ENCODE data around the gene KCNQ2. TPM values are rescaled to one million over a fixed set of nuclear protein-coding genes. Genes with fewer than 3 reads are reported as not detected.

KCNQ2 gene
- total and polyA plus RNA-seq, 2 experiments from 2014 or later: 68.5 to 92.4 TPM

DNA sequence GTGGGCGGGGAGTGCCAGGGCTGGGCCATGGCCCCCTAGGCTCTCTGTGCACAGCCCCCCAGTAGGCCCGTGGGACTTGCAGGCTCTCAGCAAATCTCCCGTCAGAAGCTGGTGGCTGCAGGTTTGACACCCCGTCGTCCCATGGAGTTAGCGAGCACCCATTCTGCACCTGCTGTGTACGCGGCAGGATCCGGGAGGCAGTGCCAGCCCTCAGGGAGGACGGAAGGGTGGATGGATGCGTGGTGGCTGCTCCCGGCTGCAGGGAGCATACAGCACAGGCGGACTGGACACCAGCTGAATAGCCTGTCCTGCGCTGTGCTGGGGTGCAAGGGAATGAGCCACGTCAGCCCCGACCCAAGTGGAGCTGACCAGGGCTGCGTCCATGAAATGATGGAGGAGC is 78.9 kb downstream of the KCNQ2 start (continued):
- TF ChIP-seq, protein P1, sequence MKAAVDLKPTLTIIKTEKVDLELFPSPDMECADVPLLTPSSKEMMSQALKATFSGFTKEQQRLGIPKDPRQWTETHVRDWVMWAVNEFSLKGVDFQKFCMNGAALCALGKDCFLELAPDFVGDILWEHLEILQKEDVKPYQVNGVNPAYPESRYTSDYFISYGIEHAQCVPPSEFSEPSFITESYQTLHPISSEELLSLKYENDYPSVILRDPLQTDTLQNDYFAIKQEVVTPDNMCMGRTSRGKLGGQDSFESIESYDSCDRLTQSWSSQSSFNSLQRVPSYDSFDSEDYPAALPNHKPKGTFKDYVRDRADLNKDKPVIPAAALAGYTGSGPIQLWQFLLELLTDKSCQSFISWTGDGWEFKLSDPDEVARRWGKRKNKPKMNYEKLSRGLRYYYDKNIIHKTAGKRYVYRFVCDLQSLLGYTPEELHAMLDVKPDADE (IDR thresholded peaks at IDR 0.05): no peak
- no peak for TF ChIP-seq POLR2AphosphoS5 (IDR thresholded peaks at IDR 0.05; ENCODE audit: low read depth)
- TF ChIP-seq CREB1 (CRISPR knock-in tag; IDR thresholded peaks at IDR 0.05; ENCODE audit: low read depth): no peak
- no peak for TF ChIP-seq ZNF331 (CRISPR knock-in tag; IDR thresholded peaks at IDR 0.05; ENCODE audit: low read depth)
- TF ChIP-seq, protein P2, sequence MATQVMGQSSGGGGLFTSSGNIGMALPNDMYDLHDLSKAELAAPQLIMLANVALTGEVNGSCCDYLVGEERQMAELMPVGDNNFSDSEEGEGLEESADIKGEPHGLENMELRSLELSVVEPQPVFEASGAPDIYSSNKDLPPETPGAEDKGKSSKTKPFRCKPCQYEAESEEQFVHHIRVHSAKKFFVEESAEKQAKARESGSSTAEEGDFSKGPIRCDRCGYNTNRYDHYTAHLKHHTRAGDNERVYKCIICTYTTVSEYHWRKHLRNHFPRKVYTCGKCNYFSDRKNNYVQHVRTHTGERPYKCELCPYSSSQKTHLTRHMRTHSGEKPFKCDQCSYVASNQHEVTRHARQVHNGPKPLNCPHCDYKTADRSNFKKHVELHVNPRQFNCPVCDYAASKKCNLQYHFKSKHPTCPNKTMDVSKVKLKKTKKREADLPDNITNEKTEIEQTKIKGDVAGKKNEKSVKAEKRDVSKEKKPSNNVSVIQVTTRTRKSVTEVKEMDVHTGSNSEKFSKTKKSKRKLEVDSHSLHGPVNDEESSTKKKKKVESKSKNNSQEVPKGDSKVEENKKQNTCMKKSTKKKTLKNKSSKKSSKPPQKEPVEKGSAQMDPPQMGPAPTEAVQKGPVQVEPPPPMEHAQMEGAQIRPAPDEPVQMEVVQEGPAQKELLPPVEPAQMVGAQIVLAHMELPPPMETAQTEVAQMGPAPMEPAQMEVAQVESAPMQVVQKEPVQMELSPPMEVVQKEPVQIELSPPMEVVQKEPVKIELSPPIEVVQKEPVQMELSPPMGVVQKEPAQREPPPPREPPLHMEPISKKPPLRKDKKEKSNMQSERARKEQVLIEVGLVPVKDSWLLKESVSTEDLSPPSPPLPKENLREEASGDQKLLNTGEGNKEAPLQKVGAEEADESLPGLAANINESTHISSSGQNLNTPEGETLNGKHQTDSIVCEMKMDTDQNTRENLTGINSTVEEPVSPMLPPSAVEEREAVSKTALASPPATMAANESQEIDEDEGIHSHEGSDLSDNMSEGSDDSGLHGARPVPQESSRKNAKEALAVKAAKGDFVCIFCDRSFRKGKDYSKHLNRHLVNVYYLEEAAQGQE (IDR thresholded peaks at IDR 0.05; ENCODE audit: unreplicated experiment): no peak
- TF ChIP-seq STAT1 (IDR thresholded peaks at IDR 0.05; ENCODE audit: unreplicated experiment): no peak
- TF ChIP-seq JUNB (IDR thresholded peaks at IDR 0.05; ENCODE audit: unreplicated experiment): no peak
- no peak for TF ChIP-seq ZNF114 (CRISPR knock-in tag; IDR thresholded peaks at IDR 0.05)
- TF ChIP-seq EZH2phosphoT487 (IDR thresholded peaks at IDR 0.05; ENCODE audit: unreplicated experiment): no peak
- TF ChIP-seq, protein P3, sequence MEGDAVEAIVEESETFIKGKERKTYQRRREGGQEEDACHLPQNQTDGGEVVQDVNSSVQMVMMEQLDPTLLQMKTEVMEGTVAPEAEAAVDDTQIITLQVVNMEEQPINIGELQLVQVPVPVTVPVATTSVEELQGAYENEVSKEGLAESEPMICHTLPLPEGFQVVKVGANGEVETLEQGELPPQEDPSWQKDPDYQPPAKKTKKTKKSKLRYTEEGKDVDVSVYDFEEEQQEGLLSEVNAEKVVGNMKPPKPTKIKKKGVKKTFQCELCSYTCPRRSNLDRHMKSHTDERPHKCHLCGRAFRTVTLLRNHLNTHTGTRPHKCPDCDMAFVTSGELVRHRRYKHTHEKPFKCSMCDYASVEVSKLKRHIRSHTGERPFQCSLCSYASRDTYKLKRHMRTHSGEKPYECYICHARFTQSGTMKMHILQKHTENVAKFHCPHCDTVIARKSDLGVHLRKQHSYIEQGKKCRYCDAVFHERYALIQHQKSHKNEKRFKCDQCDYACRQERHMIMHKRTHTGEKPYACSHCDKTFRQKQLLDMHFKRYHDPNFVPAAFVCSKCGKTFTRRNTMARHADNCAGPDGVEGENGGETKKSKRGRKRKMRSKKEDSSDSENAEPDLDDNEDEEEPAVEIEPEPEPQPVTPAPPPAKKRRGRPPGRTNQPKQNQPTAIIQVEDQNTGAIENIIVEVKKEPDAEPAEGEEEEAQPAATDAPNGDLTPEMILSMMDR (conservative IDR thresholded peaks at IDR 0.05; ENCODE audit: low read depth in 2 of 2): no peak
- TF ChIP-seq EZH2 (IDR thresholded peaks at IDR 0.05; ENCODE audit: low read depth, unreplicated experiment): no peak

DNA sequence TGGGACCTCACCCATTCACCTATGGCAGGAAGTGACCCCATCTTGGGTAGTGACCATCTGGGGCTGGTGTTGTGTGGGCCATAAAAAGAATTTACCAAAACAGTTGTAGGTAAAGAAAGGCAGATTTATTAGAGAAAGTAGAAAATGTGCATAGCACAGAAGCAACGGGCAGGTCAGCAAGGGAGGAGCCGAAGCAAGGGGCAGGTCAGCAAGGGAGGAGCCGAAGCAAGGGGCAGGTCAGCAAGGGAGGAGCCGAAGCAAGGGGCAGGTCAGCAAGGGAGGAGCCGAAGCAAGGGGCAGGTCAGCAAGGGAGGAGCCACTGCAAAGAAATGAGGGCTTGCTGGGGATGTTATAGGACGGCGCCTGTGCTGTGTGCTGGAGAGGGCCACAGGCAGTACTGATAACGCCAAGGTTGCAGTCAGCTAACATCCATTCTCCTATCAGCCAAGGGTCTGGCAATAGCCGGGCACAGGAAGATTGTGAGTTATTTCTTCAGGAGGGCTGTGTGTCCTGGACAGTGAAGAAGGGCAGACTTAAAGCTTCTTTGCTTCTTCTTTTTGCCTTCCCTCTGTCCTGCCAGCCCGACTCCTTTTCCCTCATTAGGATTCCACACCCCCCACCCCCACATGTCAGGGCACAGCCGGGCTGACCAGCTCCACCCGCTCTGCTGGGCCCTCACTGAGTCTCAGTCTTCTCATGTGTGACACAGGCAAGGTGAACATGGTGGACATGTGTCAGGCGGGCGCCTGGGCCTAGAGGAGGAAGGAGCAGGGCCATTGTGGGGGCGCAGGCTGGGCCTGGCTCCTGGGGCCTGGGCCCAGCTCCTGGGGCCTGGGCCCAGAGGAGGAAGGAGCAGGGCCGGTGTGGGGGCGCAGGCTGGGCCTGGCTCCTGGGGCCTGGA is 79.7 kb downstream of the KCNQ2 start:
- no peak overlapping the region for H3K4me2 ChIP-seq
- H3K36me3 ChIP-seq (ENCODE audit: insufficient read depth): no peaks in the 10 kb centered on the region; the same call in 1 of the 2 replicates
- Mint-ChIP-seq H3K27me3 (ENCODE audit: insufficient read depth, low read depth, poor library complexity) (peaks cover 16% of the 10 kb centered on the region), H3K4me3 (no peak overlapping the region; the same call in 2 of the 3 replicates), H3K27ac (no peak overlapping the region), H3K9me3 (peaks cover 52% of the 10 kb centered on the region), H3K4me1 (peaks cover 23% of the 10 kb centered on the region), H3K36me3 (ENCODE audit: low read depth) (peaks cover 24% of the 10 kb centered on the region)
- peaks cover 10% of the 10 kb centered on the region for H3F3A ChIP-seq (replicated peaks; ENCODE audit: low read depth)
- H4K20me1 ChIP-seq (replicated peaks; ENCODE audit: insufficient read depth): no peaks in the 10 kb centered on the region
- no peaks in the 10 kb centered on the region for H3K79me2 ChIP-seq (replicated peaks; ENCODE audit: insufficient read depth)
- no peaks in the 10 kb centered on the region for H3K27me3 ChIP-seq (ENCODE audit: insufficient read depth)
- H2AFZ ChIP-seq: no peak overlapping the region
- no peak overlapping the region for H3K4me3 ChIP-seq
- DNase-seq (ENCODE audit: low spot score) (no peak), ATAC-seq (no peak)
- H3K9me2 ChIP-seq (ENCODE audit: insufficient read depth): 0 out of 2 replicates have a peak, but pooled peaks cover under 1% of the 10 kb centered on the region
- H3K4me1 ChIP-seq (ENCODE audit: insufficient read depth): peaks cover 17% of the 10 kb centered on the region
- no peak overlapping the region for H3K27ac ChIP-seq (ENCODE audit: low read depth)
- no peak for TF ChIP-seq ZNF114 (CRISPR knock-in tag; IDR thresholded peaks at IDR 0.05)
- TF ChIP-seq POLR2AphosphoS5 (IDR thresholded peaks at IDR 0.05; ENCODE audit: low read depth): no peak
- no peak for TF ChIP-seq ZNF331 (CRISPR knock-in tag; IDR thresholded peaks at IDR 0.05; ENCODE audit: low read depth)
- TF ChIP-seq, protein P2 (IDR thresholded peaks at IDR 0.05; ENCODE audit: unreplicated experiment): no peak
- TF ChIP-seq, protein P1 (IDR thresholded peaks at IDR 0.05): no peak
- no peak for TF ChIP-seq JUNB (IDR thresholded peaks at IDR 0.05; ENCODE audit: unreplicated experiment)
- TF ChIP-seq, protein P3 (conservative IDR thresholded peaks at IDR 0.05; ENCODE audit: low read depth in 2 of 2): no peak

All from GM23338 (cell line).